Measurements from ENCODE around the gene MMP19. TPM values are rescaled to one million over a fixed set of nuclear protein-coding genes. Genes with fewer than 3 reads are reported as not detected.
"Not testable (repeated sequence)": the region's sequence is repeated elsewhere in the genome, so short reads cannot be mapped to it uniquely, and the experiment has no call there.

Gene MMP19, protein sequence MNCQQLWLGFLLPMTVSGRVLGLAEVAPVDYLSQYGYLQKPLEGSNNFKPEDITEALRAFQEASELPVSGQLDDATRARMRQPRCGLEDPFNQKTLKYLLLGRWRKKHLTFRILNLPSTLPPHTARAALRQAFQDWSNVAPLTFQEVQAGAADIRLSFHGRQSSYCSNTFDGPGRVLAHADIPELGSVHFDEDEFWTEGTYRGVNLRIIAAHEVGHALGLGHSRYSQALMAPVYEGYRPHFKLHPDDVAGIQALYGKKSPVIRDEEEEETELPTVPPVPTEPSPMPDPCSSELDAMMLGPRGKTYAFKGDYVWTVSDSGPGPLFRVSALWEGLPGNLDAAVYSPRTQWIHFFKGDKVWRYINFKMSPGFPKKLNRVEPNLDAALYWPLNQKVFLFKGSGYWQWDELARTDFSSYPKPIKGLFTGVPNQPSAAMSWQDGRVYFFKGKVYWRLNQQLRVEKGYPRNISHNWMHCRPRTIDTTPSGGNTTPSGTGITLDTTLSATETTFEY
- not detected in 2 replicates for total RNA-seq (2014; rRNA removed; shearing (Covaris generic); ENCODE audit: low replicate concordance)

GRCh38 chr12:55842681-55843429 is at the start of gene MMP19:
Gene MMP19 (minus strand): TSS chr12:55842936. CDS start chr12:55842830, 106 bp downstream.
- in situ Hi-C loops (cut with HindIII; ENCODE audit: low pct_unique_long_range_greater_than_20kb, low sequenced_read_pairs), result no loop called here
- no peak for DNase-seq (ENCODE audit: low read depth)

- in situ Hi-C loops (cut with HindIII; ENCODE audit: low pct_unique_long_range_greater_than_20kb, low sequenced_read_pairs), result no loop called here
- no peak for DNase-seq (ENCODE audit: low read depth)
Measured at GRCh38 chr12:55891310-55891709, 48.6 kb upstream of the MMP19 start.

DNA sequence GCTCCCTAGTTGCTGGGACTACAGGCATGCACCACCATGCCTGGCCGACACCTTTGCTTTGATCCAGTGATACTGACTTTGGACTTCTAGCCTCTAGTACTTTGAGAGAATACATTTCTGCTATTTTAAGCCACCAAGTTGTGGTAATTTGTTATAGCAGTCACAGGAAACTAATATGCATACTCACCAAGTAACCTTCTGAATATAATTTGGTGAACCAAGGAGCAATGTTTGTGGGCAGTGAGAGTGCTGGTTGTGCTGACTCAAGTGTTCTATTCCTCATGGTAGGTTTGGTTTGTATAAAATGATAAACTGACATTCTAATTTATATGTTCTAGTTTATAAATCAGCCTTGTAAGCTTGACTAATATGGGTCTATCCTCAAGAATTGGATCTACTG is 42.4 kb upstream of the MMP19 start:
- DNase-seq (ENCODE audit: low read depth), result no peak
- in situ Hi-C loops (cut with HindIII; ENCODE audit: low pct_unique_long_range_greater_than_20kb, low sequenced_read_pairs), result no loop called here

DNA sequence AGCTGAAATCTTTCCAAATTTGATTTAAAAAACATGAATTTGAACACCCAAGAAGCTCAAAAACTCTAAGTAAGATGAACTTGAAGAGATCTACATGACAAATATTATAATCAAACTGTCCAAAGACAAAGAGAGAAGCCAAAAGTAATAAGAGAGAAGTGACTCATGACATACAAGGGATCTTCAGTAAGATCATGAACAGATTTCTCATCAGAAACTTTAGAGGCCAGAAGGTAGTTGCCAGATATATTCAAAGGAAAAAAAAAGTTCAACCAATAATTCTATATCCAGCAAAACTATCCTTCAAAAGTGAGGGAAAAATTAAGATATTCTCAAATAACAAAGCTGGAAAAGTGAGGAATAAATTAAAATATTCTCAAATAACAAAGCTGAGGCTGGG is 35.1 kb upstream of the MMP19 start:
- DNase-seq (ENCODE audit: low read depth), result no peak
- in situ Hi-C loops (cut with HindIII; ENCODE audit: low pct_unique_long_range_greater_than_20kb, low sequenced_read_pairs), result no loop called here

DNA sequence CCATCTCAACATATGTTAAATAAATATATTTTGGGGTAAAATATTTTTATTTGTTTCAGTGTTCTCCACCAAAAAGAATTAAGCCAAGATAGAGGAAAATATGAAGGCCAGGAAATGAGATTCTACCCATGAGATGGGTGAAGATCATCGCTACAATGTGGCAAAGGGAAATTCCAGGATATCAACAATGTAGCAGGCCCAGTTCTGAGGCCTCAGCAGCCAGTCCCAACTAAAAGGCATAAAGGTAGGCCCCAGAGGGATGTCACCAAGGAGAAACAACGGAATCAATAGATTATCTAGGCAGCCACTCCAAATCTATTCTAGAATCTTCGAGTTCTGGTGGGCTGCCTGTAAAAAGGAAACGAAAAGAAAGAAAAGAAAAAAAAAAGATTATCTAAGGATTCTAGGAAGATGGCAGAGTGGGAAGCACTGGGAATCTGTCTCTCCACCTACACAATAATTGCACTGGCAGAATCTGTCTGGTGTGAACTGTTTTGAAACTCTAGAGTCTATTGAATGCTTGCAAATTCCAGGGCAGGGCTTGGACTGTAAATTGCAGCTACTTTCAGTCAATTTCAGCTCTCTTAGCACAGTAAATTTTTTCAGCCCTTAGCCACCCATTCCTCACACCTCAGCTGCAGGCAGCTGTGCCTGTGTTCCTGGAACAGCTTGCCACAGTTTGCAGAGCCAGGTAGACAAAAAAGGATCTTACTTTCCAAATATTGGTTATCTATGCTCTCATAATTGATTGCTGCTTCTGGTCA is 33.1 kb upstream of the MMP19 start:
- no peak for DNase-seq (ENCODE audit: low read depth)
- in situ Hi-C loops (cut with HindIII; ENCODE audit: low pct_unique_long_range_greater_than_20kb, low sequenced_read_pairs), result no loop called here

- DNase-seq (ENCODE audit: low read depth), result no peak
- in situ Hi-C loops (cut with HindIII; ENCODE audit: low pct_unique_long_range_greater_than_20kb, low sequenced_read_pairs), result no loop called here
Measured at GRCh38 chr12:55874443-55874842, 31.7 kb upstream of the MMP19 start.

- DNase-seq (ENCODE audit: low read depth); in situ Hi-C loops (cut with HindIII; ENCODE audit: low pct_unique_long_range_greater_than_20kb, low sequenced_read_pairs): not testable (repeated sequence)
Measured at GRCh38 chr12:55866454-55867004, 23.8 kb upstream of the MMP19 start.

GRCh38 chr12:55865327-55865726 is 22.6 kb upstream of the MMP19 start:
- DNase-seq (ENCODE audit: low read depth), result no peak
- in situ Hi-C loops (cut with HindIII; ENCODE audit: low pct_unique_long_range_greater_than_20kb, low sequenced_read_pairs), result no loop called here

DNA sequence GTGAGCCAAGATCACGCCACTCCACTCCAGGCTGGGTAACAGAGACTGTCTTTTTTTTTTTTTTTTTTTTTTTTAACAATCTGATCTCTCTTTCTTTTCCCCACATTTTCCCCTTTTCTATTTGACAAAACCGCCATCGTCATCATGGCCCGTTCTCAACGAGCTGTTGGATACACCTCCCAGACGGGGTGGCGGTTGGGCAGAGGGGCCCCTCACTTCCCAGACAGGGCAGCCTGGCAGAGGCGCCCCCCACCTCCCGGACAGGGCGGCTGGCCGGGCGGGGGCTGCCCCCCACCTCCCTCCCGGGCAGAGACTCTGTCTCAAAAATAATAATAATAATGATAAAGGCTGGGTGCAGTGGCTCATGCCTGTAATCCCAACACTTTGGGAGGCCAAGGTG is 20.2 kb upstream of the MMP19 start:
- in situ Hi-C loops (cut with HindIII; ENCODE audit: low pct_unique_long_range_greater_than_20kb, low sequenced_read_pairs); DNase-seq (ENCODE audit: low read depth): not testable (repeated sequence)

GRCh38 chr12:55862286-55862685 is 19.6 kb upstream of the MMP19 start:
- DNase-seq (ENCODE audit: low read depth), result no peak
- in situ Hi-C loops (cut with HindIII; ENCODE audit: low pct_unique_long_range_greater_than_20kb, low sequenced_read_pairs), result no loop called here

DNA sequence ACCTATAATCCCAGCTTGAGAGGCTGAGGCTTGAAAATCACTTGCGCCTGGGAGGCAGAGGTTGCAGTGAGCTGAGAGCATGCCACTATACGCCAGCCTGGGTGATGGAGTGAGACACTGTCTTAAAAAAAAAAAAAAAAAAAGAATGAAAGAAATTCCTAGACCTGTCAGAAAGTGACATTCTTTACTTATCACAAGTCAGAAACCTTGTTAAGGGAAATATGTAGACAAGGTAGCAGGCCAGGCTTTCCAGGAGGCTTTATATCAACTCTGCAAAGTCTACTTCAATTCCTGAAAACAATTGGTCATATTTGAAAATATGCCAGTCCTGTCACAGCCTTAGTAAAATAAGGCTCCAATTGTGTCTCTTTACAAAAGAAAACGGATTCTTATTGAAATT is 19.1 kb upstream of the MMP19 start:
- no peak for DNase-seq (ENCODE audit: low read depth)
- in situ Hi-C loops (cut with HindIII; ENCODE audit: low pct_unique_long_range_greater_than_20kb, low sequenced_read_pairs), result no loop called here

- DNase-seq (ENCODE audit: low read depth), result no peak
- in situ Hi-C loops (cut with HindIII; ENCODE audit: low pct_unique_long_range_greater_than_20kb, low sequenced_read_pairs), result no loop called here
Measured at GRCh38 chr12:55861396-55861795, 18.7 kb upstream of the MMP19 start.

GRCh38 chr12:55852740-55853139 is 10.0 kb upstream of the MMP19 start:
- in situ Hi-C loops (cut with HindIII; ENCODE audit: low pct_unique_long_range_greater_than_20kb, low sequenced_read_pairs), result no loop called here
- DNase-seq (ENCODE audit: low read depth), result no peak

- in situ Hi-C loops (cut with HindIII; ENCODE audit: low pct_unique_long_range_greater_than_20kb, low sequenced_read_pairs), result no loop called here
- DNase-seq (ENCODE audit: low read depth), result no peak
Measured at GRCh38 chr12:55850893-55851292, 8.2 kb upstream of the MMP19 start.

- in situ Hi-C loops (cut with HindIII; ENCODE audit: low pct_unique_long_range_greater_than_20kb, low sequenced_read_pairs), result no loop called here
- DNase-seq (ENCODE audit: low read depth), result no peak
Measured at GRCh38 chr12:55850401-55850800, 7.7 kb upstream of the MMP19 start.

DNA sequence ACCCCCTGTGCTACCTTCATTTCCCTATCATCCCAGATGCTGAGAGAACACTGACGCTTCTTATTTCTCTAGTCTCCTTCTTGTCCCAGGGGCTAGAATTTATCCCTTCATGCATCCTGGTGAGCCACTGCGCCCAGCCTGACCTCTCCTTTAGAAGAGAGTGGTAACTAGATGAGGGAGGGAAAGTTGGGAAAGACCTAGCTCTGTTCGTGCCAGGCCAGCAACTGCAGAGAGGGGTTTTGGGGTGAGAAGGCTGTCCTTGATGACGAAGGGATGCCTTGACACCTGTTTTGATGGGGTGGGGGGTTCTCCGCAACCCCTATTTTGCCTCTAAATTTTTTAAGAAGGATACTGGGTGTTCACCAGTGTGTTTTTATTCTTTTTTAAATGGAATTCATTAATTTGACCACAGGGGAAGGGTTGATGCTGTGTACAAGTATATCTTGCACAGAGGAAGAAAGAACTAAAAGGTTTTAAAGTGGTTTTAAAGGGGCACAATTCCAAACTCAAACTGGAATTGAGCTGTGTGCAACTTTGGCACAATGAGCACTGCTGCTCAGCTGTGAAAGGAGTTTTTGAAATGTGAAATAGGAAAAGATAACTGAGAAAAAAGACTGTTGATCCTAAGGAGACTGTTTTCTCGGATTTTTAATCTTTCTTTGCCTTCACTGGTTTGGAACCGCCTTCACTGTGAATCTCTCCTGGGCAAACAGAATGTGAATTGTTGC is 7.0 kb upstream of the MMP19 start:
- DNase-seq (ENCODE audit: low read depth), result no peak
- in situ Hi-C loops (cut with HindIII; ENCODE audit: low pct_unique_long_range_greater_than_20kb, low sequenced_read_pairs), result no loop called here

- DNase-seq (ENCODE audit: low read depth), result no peak
- in situ Hi-C loops (cut with HindIII; ENCODE audit: low pct_unique_long_range_greater_than_20kb, low sequenced_read_pairs), result no loop called here
Measured at GRCh38 chr12:55847603-55848291, 5.0 kb upstream of the MMP19 start.

Measured in Caki2 (cell line).